Activated T-helper 1 cell treated with anti-CD3 and anti-CD28 coated beads, Interleukin-12 subunit alpha, Interleukin-12 subunit beta, Interleukin-2, Interleukin-4 antibody, amounts not matched to agents 30 ng/mL and 10 ng/mL and 1 ng/mL, durations not matched to agents 14 hours and 24 hours and 36 hours (primary cell): ENCODE measurements around the gene TBC1D3K. TPM values are rescaled to one million over a fixed set of nuclear protein-coding genes. Genes with fewer than 3 reads are reported as not detected.
"Not testable (repeated sequence)": the region's sequence is repeated elsewhere in the genome, so short reads cannot be mapped to it uniquely, and the experiment has no call there.

ENCODE experiments used
- DNase-seq: peaks from one replicate; pipeline ENCODE4 v3.0.0; 2021; ENCODE audit warnings: low spot score
- H3K27ac Mint-ChIP-seq: one replicate; pipeline ENCODE4 v1.8.0; 2021; ENCODE audit warnings: mild to moderate bottlenecking, mixed read lengths
- H3K27me3 Mint-ChIP-seq: one replicate; pipeline ENCODE4 v1.8.0; 2022; ENCODE audit warnings: mild to moderate bottlenecking, moderate library complexity, mixed read lengths; ENCODE audit not compliant: insufficient read depth
- H3K36me3 Mint-ChIP-seq: one replicate; pipeline ENCODE4 v1.8.0; 2021; ENCODE audit warnings: low read depth, mixed read lengths
- H3K4me1 Mint-ChIP-seq: one replicate; pipeline ENCODE4 v1.8.0; 2021; ENCODE audit warnings: low read depth, mixed read lengths
- H3K4me3 Mint-ChIP-seq: one replicate; pipeline ENCODE4 v1.8.0; 2021; ENCODE audit warnings: mild to moderate bottlenecking, moderate library complexity, mixed read lengths
- H3K9me3 Mint-ChIP-seq: one replicate; pipeline ENCODE4 v1.8.0; 2021; ENCODE audit warnings: mixed read lengths
- intact Hi-C: fragments of 100-400 bp; cut with micrococcal nuclease; formaldehyde crosslinking; loops from one replicate; pipeline ENCODE4 v1.15.1; 2024
- total RNA-seq: library from RNA; stranded (reverse); gene quantifications from 2 replicates; pipeline ENCODE4 v1.2.3, GENCODE V29; 2022

The TBC1D3K gene
- total RNA-seq, result not detected in 2 replicates

DNA sequence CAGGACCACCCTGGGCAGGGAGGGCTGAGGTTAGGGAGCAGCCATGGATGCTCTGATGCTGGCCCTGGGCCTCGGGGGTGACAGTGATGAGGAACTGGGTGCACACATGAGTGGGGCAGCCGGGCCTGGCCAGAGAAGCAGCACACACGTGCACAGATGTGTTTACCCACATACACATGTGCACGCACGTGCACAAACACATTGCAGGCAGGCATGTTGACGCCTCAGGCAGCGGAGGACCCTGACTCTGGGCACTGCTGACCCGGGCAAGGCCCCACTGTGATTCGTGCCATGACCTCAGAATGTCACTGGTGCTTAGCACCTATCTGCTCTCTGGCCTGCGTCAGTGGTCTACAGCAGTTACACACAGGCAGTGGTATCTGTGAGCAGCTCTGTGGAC, at the start of gene TBC1D3K:
Gene TBC1D3K, plus strand, starts transcription at position 301 of the 400 bp plus-strand sequence. CDS start 1,585 bp downstream, outside the sequence.
- DNase-seq, H3K27ac Mint-ChIP-seq, H3K4me3 Mint-ChIP-seq, H3K4me1 Mint-ChIP-seq, intact Hi-C loops, H3K9me3 Mint-ChIP-seq, H3K27me3 Mint-ChIP-seq, H3K36me3 Mint-ChIP-seq: not testable (repeated sequence)

DNA sequence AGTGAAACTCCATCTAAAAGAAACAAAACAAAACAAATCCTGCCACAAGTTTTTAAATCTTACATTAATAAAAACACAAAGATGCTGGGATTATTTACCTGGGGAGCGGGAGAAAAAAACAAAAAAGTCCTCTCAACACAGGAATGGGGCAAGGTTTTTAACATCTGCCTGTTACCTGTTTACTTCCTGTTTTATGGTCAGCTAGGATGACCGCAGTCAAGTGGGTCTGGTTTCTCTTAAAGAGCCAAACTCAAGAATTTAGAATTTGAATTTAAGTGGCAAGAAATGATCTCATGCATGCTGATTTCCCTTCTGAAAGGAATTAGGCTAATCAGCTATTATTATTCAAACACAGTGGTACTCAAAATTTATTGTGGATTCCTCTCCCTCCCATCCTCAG, 39.7 kb upstream of the TBC1D3K start:
- no peaks in the 10 kb centered on the region for H3K36me3 Mint-ChIP-seq
- DNase-seq, result no peak
- H3K4me1 Mint-ChIP-seq, result peaks cover 14% of the 10 kb centered on the region
- no peaks in the 10 kb centered on the region for H3K9me3 Mint-ChIP-seq
- H3K27me3 Mint-ChIP-seq, result peaks cover 21% of the 10 kb centered on the region
- H3K27ac Mint-ChIP-seq, result no peak overlapping the region
- intact Hi-C loops, result no loop called here
- no peak overlapping the region for H3K4me3 Mint-ChIP-seq

DNA sequence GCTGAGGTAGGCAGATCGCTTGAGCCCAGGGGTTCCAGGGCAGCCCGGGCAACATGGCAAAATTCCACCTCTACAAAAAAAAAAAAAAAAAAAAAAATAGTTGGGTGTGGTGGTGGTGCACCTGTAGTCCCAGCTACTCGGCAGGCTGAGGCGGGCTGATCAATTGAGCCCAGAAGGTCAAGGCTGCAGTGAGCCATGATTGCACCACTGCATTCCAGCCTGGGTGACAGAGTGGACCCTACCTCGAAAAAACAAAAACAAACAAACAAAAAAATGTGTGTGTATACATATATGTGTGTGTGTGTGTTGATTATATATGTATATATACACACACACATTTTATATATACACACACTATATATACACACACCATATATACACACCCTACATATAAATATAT, 39.1 kb upstream of the TBC1D3K start:
- Mint-ChIP-seq H3K9me3 (no peaks in the 10 kb centered on the region), H3K27me3 (peaks cover 21% of the 10 kb centered on the region), H3K27ac (no peak overlapping the region), H3K4me1 (peaks cover 14% of the 10 kb centered on the region), H3K36me3 (no peaks in the 10 kb centered on the region), H3K4me3 (no peak overlapping the region)
- intact Hi-C loops, result no loop called here
- no peak for DNase-seq

DNA sequence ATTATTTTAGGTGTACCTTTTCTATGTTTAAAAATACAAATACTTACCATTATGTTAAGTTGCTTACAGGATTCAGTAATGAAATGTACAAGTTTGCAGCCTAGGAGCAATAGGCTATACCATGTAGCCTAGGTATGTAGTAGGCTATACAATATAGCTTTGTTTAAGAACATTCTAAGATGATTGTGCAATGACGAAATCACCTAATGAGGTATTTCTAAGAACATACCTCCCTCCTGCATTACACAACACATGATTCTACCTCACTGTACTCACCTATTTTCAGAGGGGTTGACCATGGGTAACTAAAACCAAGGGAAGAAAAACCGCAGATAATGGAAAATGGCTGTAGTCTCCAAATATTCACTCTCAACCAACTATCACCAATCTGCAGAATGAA, 35.3 kb upstream of the TBC1D3K start:
- peaks cover 11% of the 10 kb centered on the region for H3K4me1 Mint-ChIP-seq
- no peaks in the 10 kb centered on the region for H3K9me3 Mint-ChIP-seq
- intact Hi-C loops, result no loop called here
- no peak overlapping the region for H3K27ac Mint-ChIP-seq
- H3K27me3 Mint-ChIP-seq, result peaks cover 6% of the 10 kb centered on the region
- no peak for DNase-seq
- no peak overlapping the region for H3K4me3 Mint-ChIP-seq
- no peaks in the 10 kb centered on the region for H3K36me3 Mint-ChIP-seq

DNA sequence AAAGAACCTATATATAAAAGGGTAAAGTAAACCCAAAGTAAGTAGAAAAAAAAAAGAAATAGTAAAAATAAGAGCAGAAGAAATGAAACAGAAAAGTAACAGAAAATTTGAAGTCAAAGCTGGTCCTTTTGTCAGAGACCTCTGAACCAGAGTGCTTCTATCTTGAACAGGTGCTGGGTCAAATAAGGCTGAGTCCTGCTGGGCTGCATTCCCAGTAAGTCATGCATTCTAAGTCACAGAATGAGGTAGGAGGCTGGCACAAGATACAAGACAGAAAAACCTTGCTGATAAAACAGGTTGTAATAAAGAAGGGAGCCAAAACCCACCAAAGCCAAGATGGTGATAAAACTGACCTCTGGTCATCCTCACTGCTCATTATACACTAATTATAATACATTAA, 27.3 kb upstream of the TBC1D3K start:
- H3K36me3 Mint-ChIP-seq, H3K4me3 Mint-ChIP-seq, H3K4me1 Mint-ChIP-seq, H3K27me3 Mint-ChIP-seq, H3K9me3 Mint-ChIP-seq, intact Hi-C loops, H3K27ac Mint-ChIP-seq, DNase-seq: not testable (repeated sequence)

Other genes with a start within 250 kb of the TBC1D3K start
- 3.2 and 3.6 TPM in 2 replicates for gene HNF1B, start 179.4 kb upstream of the TBC1D3K start, total RNA-seq
- 17.9 and 19.8 TPM in 2 replicates for gene TBC1D3L, start 64.6 kb downstream of the TBC1D3K start, total RNA-seq
- 0.23 and 0.69 TPM in 2 replicates for gene TBC1D3D, start 79.6 kb downstream of the TBC1D3K start, total RNA-seq
- 0.20 TPM in 1 of 2 replicates, not detected in the other for gene TBC1D3C, start 144.2 kb downstream of the TBC1D3K start, total RNA-seq
- gene TBC1D3E, start 203.5 kb downstream of the TBC1D3K start, total RNA-seq, result not detected in 2 replicates